ENCODE data around the gene GET3. TPM values are rescaled to one million over a fixed set of nuclear protein-coding genes. Genes with fewer than 3 reads are reported as not detected.

The GET3 gene
- total and polyA plus RNA-seq, 2 of the 13 experiments (the other 11 are each of a cell fraction or from before 2014, with no cell fraction given): 57.7 to 59.4 TPM

DNA sequence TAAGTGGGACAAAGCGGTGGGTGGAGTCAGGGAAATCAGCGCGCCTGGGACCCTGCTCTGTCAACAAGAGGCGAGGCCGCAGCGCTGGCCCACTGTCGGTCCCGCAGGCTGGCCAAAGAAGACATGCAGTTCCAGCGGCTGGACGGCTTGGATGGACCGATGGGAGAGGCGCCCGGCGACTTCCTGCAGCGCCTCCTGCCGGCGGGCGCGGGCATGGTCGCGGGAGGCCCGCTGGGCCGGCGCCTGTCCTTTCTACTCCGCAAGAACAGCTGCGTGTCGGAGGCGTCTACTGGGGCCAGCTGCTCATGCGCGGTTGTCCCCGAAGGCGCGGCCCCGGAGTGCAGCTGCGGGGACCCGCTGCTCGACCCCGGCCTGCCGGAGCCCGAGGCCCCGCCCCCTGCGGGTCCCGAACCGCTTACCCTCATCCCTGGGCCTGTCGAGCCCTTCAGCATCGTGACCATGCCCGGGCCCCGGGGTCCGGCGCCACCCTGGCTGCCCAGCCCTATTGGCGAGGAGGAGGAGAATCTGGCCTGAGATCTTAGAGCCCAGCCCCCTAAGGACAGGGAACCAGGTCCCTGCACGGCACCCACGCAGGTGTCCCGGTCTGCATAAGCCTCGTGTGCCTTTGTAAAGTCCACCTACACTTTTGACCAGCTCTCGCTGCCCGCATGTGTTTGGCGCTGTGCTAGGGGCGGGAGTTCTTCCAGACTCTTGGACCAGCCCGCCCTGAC is 20.4 kb downstream of the GET3 start (continued):
- TF ChIP-seq DNMT1 (CRISPR knock-in tag; IDR thresholded peaks at IDR 0.05) (0 out of 2 replicates have a peak, but pooled peaks have one; percentile 40), MED1 (CRISPR knock-in tag; IDR thresholded peaks at IDR 0.05) (peak; percentile 46; the same call in 1 of the 2 replicates), KDM2A (CRISPR knock-in tag; IDR thresholded peaks at IDR 0.05; ENCODE audit: borderline replicate concordance, low read depth) (peak; percentile 77), CTCF (CRISPR knock-in tag; IDR thresholded peaks at IDR 0.05) (peak; percentile 92), ZBTB7B (CRISPR knock-in tag; IDR thresholded peaks at IDR 0.05) (peak; percentile 58; the same call in 1 of the 2 replicates), ZNF644 (CRISPR knock-in tag; IDR thresholded peaks at IDR 0.05; ENCODE audit: low read depth) (no peak), SAP130 (CRISPR knock-in tag; IDR thresholded peaks at IDR 0.05; ENCODE audit: low read depth) (peak; percentile 56; the same call in 1 of the 2 replicates), ZNF546 (CRISPR knock-in tag; conservative IDR thresholded peaks at IDR 0.05) (peak; percentile 61; the same call in 1 of the 2 replicates), ZC3H13 (CRISPR knock-in tag; IDR thresholded peaks at IDR 0.05) (no peak), RFX5 (IDR thresholded peaks at IDR 0.05; ENCODE audit: low read depth, low read length) (0 out of 2 replicates have a peak, but pooled peaks have one; percentile 18), DMAP1 (CRISPR knock-in tag; IDR thresholded peaks at IDR 0.05) (0 out of 2 replicates have a peak, but pooled peaks have one; percentile 17), ZNF205 (CRISPR knock-in tag; IDR thresholded peaks at IDR 0.05) (peak; percentile 37; the same call in 1 of the 2 replicates), ZNF766 (CRISPR knock-in tag; IDR thresholded peaks at IDR 0.05; ENCODE audit: borderline replicate concordance) (no peak), ZFP82 (CRISPR knock-in tag; IDR thresholded peaks at IDR 0.05; ENCODE audit: borderline replicate concordance) (no peak), PHF8 (CRISPR knock-in tag; IDR thresholded peaks at IDR 0.05) (0 out of 2 replicates have a peak, but pooled peaks have one; percentile 30), TERF1 (CRISPR knock-in tag; IDR thresholded peaks at IDR 0.05) (no peak), POGZ (CRISPR knock-in tag; IDR thresholded peaks at IDR 0.05) (peak; percentile 27; the same call in 1 of the 2 replicates), PHF5A (CRISPR knock-in tag; IDR thresholded peaks at IDR 0.05; ENCODE audit: low read depth, unreplicated experiment) (no peak), MYC (CRISPR knock-in tag; IDR thresholded peaks at IDR 0.05; ENCODE audit: borderline replicate concordance) (peak; percentile 68; the same call in 1 of the 2 replicates), MLLT10 (CRISPR knock-in tag; IDR thresholded peaks at IDR 0.05) (no peak), ZFY (CRISPR knock-in tag; IDR thresholded peaks at IDR 0.05) (peak; percentile 61), ZNF563 (CRISPR knock-in tag; IDR thresholded peaks at IDR 0.05) (peak; percentile 56; the same call in 1 of the 2 replicates), ZNF230 (CRISPR knock-in tag; IDR thresholded peaks at IDR 0.05) (peak; percentile 58; the same call in 1 of the 2 replicates), ZNF331 (CRISPR knock-in tag; IDR thresholded peaks at IDR 0.05) (peak; percentile 32; the same call in 1 of the 2 replicates), SPEN (CRISPR knock-in tag; IDR thresholded peaks at IDR 0.05; ENCODE audit: low read depth) (peak; percentile 40; the same call in 1 of the 2 replicates), ZNF639 (CRISPR knock-in tag; conservative IDR thresholded peaks at IDR 0.05) (peak; percentile 31; the same call in 1 of the 2 replicates), ZNF484 (CRISPR knock-in tag; IDR thresholded peaks at IDR 0.05; ENCODE audit: borderline replicate concordance, low read depth) (no peak)
- TF ChIP-seq, protein P1, sequence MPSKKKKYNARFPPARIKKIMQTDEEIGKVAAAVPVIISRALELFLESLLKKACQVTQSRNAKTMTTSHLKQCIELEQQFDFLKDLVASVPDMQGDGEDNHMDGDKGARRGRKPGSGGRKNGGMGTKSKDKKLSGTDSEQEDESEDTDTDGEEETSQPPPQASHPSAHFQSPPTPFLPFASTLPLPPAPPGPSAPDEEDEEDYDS (CRISPR knock-in tag; IDR thresholded peaks at IDR 0.05): peak; percentile 22; the same call in 1 of the 2 replicates

Measured in HepG2 (cell line).